Right lobe of liver (tissue), 4 donors: ENCODE data around the gene C6orf132.

ENCODE experiments used
- CTCF ChIP-seq, 4 donors: fragments of 200-600 bp in 3 of 4; fragments of 450-650 bp in 1 of 4; IDR thresholded peaks; one replicate each; pipeline versions ENCODE4 v1.5.1 to v1.8.0; 2016 to 2022; ENCODE audit warnings: antibody characterized with exemption in 4 of 4, mild to moderate bottlenecking in 2 of 4
- POLR2A ChIP-seq: fragments of 450-650 bp; IDR thresholded peaks from one replicate; pipeline ENCODE4 v1.6.1; 2017; ENCODE audit warnings: antibody characterized with exemption, mild to moderate bottlenecking
- donor health status: DM: no; HTN: no; CAD: no.
- donor health status: DM: no; HTN: no; CAD: no.
- donor health status: DM: no; HTN: yes; CAD: no.

GRCh38 chr6:42103216-42103615, 39.2 kb downstream of the C6orf132 start:
- no peak for TF ChIP-seq POLR2A
- TF ChIP-seq CTCF (IDR thresholded peaks at IDR 0.05): no peak
